ENCODE data around the gene KIAA0825.
A peak's percentile ranks its signal among the peaks of the same experiment; 100 is the strongest.
"Not testable (repeated sequence)": the region's sequence is repeated elsewhere in the genome, so short reads cannot be mapped to it uniquely, and the experiment has no call there.

The KIAA0825 gene

DNA sequence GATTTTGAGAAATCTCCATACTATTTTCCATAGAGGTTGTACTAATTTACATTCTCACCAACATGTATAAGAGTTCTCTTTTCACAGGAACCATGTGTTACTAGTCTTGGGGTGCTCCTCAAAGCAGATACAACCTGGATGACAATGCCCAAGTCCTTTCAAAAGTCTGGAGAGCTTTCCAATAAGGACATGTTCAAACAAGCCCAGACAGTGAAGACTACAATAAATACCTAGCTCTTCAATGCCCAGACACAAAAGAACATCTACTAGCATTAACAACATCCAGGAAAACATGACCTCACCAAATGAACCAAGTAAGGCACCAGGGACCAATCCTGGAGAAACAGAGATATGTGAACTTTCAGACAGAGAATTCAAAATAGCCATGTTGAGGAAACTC, 474.8 kb downstream of the KIAA0825 start:
- intact Hi-C loops (cut with DNase I), result not testable (repeated sequence)

DNA sequence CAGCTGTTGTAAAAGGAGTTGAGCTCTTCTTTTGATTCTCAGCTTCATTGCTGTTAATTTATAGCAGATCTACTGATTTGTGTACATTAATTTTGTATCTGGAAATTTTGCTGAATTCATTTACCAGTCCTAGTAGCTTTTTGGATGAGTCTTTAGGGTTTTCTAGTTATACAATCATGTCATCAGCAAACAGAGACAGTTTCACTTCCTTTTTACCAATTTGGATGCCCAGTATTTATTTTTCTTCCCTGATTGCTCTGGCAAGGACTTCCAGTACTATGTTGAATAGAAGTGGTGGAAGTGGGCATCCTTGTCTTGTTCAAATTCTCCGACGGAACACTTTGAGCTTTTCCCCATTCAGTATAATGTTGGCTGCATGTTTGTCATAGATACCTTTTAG, 478.1 kb downstream of the KIAA0825 start:
- DNase-seq, result no peak
- intact Hi-C loops (cut with DNase I), result no loop called here

More for the DNA sequence above, 474.8 kb downstream of the KIAA0825 start:
- not testable (repeated sequence) for DNase-seq

DNA sequence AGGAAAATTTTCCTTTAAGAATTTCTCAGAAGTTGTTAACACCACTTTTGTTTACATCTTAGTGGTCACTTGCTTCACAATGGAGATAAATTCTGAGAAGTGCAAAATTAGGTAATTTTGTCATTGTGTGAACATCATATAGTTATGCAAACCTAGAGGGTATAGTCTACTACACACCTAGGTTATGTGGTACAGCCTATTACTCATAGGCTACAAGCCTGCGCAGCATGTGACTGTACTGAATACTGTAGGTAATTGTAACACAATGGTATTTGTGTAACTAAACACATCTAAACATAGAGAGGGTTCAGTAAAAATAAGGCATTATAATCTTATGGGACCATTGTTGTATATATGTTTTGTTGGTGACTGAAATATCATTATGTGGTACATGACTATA, 488.3 kb downstream of the KIAA0825 start:
- DNase-seq, result no peak
- intact Hi-C loops (cut with DNase I), result no loop called here

DNA sequence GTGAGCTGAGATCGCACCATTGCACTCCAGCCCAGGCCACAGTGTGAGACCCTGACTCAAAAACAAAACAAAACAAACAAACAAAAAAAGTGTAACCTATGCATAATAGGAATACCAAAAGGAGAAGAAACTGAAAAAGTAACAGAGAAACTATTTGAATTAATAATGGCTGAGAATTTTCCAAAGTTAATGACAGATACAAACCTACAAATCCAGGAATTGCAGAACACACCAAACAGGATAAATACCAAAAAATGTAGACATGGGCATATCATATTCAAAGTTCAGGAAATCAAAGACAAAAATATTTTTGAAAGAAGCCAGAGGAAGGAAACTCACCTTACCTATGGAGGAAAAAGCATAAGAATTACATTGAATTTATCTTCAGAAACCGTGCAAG, 493.3 kb downstream of the KIAA0825 start:
- DNase-seq, result no peak
- intact Hi-C loops (cut with DNase I), result no loop called here

DNA sequence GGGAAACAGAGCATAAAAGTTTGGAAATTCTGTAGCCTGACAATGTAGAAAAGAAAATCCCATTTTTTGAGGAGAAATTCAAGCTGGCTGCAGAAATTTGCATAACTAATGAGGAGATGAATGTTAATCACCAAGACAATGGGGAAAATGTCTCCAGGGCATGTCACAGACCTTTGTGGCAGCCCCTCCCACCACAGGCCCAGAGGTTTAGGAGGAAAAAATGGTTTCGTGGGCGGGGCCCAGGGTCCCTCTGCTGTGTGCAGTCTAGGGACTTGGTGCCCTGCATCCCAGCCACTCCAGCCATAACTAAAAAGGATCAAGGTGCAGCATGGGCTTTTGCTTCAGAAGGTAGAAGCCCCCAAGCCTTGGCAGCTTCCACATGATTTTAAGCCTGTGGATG, 502.1 kb downstream of the KIAA0825 start:
- DNase-seq, result not testable (repeated sequence)
- intact Hi-C loops (cut with DNase I), result loop anchor here (10.0 kb wide), 1 partner anchor 502 kb away; no protein-coding TSS in a partner anchor

DNA sequence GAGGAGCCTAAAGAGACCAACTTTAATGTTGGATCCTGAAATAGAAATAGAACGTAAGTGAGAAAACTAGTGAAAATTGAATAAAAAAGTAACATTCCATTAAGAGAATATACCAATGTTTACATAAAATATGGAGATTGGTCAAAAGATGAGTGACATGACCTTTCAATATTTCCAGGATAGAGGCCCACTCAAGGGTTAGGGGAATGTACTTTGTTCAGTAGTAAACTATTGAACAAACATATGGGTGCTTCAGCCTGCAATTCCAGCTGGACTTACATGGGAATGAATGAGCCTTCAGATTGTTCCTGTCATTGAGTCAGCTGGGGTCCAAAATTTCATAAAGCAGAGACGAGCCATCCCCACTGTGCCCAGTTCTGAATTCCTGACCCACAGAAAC, 505.3 kb downstream of the KIAA0825 start:
- intact Hi-C loops (cut with DNase I), result loop anchor here (10.0 kb wide), 1 partner anchor 498 kb away; no protein-coding TSS in a partner anchor
- DNase-seq, result no peak

DNA sequence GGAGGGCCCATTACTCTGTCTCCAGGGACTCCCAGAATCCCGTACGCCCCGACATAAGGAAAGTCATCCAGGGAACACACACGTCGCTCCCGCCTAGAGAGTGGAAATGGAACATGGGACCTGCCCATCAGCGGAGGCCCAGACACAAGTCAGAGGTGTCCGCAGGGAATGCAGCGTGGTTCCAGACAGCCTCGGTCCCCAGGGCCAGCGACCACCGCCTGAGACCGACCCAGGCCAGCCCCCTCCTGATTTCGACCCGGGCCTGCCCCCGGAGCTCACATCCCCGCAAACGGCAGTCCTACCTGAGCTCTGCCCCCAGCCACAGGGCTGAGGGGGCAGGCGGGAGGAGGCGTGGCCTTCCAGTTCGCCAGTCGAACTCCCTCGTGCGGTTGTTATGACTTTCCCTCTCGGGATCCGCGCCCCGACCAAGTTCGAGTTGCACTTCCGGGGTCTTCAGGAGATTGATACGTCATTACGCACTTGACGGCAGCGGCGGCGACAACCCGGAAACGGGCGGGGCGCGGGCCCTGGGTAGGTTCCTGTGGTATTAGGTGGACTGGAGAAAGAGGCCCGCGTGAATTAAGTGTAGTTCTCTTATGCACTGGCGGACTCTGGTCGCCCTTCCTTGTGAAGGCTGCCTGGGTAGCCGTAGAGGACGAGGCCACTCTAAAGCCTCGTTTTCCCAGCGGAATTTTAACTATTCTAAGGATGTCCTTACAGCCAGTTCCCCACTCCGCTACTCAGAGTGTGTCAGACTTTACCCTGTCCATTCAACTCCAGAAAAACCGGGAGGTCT, 507.0 kb downstream of the KIAA0825 start:
- intact Hi-C loops (cut with DNase I), result loop anchor here (10.0 kb wide), 1 partner anchor 497 kb away; no protein-coding TSS in a partner anchor
- DNase-seq, result peak; percentile 89 to 99 (median 94)

DNA sequence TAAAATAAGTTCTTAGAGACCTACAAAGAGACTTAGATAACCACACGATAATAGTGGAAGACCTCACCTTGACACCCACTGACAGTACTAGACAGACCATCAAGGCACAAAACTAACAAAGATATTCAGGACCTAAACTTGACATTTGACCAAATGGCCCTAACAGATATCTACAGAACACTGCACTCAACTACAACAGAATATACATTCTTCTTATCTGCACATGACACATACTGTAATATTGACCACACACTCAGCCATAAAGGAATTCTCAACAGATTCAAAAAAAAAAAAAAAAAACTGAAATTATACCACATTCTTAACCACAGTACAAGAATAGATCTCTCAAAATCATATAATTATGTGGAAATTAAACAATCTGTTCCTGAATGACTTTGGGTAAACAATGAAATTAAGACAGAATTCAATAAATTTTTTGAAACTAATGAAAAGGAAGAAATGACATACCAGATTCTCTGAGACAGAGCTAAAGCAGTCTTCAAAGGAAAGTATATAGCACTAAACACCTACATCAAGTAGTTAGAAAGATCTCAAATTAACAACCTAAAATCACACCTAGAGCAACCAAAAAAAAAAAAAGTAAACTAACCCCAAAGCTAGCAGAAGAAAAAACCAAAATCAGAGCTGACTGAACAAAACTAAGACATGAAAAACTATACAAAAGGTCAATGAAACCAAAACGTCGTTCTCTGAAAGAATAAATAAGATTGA, 514.7 kb downstream of the KIAA0825 start:
- DNase-seq, result no peak
- intact Hi-C loops (cut with DNase I), result no loop called here

All from posterior cingulate gyrus (tissue), 11 donors.